GM21619 (cell line): ENCODE measurements around the gene CALML4.
"Not testable (repeated sequence)": the region's sequence is repeated elsewhere in the genome, so short reads cannot be mapped to it uniquely, and the experiment has no call there.

Experiments used
- ATAC-seq: cut with Tn5 transposase; IDR thresholded peaks from one replicate; pipeline ENCODE4 v1.9.1; 2021; ENCODE audit not compliant: unreplicated experiment

The CALML4 gene

GRCh38 chr15:68192804-68193486, 12.2 kb downstream of the CALML4 start:
- ATAC-seq, result no peak

DNA sequence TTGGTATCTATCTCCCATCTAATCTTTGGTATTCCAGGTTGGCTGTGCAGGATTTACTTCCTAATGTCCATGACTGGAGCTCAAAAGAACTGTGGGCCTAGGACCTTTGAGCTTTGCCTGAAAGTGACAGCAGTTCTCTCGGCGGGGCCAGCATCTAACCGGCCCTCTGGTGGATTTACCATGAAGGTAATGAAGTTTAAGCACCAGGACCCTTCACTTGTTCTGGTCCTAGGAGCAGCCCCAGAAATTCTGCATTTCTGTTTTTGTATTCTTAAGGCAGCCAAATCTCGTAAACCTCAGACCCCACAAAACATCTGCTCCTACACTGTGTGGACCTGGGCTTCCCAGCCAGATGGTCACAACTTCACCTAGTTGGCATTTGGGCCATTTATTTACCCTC, 13.0 kb downstream of the CALML4 start:
- no peak for ATAC-seq

- ATAC-seq, result no peak
These were observed 13.6 kb downstream of the CALML4 start for GRCh38 chr15:68191555-68191954.

- ATAC-seq, result no peak
These were observed 15.1 kb downstream of the CALML4 start for GRCh38 chr15:68190048-68190447.

DNA sequence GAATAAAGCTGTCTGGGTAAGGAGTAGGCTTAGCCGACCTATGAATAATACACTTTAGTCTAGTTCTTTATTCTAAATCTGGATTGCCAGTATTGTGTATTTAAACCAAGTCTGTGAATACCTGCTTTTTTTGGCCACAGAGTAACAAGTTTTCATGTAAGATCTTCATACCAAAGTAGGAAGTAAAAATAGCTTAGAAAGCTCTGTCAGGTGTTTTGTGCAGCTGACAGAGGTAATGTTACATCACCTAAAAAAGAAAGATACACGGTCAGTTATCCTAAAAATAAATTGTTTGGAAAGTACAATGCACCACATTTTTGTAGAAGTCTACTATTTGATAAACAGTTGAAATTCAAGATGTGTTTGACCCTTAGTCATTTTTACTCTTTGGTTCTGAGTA, 16.5 kb downstream of the CALML4 start:
- ATAC-seq, result no peak

DNA sequence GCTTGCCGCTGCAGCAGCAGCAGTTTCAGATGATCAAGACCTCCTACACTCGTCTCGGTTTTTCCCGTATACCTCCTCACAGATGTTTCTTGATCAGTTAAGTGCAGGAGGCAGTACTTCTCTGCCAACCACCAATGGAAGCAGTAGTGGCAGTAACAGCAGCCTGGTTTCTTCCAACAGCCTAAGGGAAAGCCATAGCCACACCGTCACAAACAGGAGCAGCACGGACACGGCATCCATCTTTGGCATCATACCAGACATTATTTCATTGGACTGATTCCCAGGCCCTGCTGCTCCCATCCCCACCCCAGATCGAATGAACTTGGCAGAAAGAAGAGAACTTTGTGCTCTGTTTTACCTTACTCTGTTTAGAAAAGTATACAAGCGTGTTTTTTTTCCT, 17.6 kb downstream of the CALML4 start:
- ATAC-seq, result no peak

DNA sequence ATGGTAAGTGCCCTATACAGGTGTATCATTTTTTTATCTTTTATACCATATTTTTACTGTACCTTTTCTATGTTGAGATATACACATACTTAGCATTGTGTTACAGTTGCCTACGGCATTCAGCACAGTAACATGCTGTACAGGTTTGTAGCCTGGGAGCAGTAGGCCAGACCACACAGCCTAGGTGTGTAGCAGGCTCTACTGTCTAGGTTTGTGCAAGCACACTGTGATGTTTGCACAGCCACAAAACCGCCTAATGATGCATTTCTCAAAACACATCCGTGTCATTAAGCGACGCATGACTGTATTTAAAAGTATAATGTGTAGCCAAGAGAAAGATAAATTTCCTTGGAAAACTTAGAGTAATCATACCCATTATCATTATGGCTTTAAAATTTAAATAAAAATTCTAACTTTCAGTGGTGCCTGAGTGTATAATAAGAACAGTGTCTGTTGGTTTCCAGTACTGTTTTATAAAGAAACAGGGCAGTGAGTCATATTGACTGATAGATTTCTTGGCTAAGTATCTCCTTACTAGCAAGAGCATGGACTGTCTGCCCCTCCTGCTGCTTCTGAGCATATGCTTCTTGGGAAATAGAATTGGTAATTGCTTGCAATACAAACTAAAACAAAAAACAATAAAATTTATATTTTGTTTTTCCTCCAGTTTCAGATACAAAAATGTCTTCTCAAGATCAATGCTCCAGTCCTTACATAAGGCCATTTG, 18.3 kb downstream of the CALML4 start:
- no peak for ATAC-seq

GRCh38 chr15:68184616-68185480, 20.3 kb downstream of the CALML4 start:
- ATAC-seq, result no peak

GRCh38 chr15:68183616-68184315, 21.4 kb downstream of the CALML4 start:
- no peak for ATAC-seq

- no peak for ATAC-seq
These were observed 27.4 kb downstream of the CALML4 start for GRCh38 chr15:68177742-68178141.

- ATAC-seq, result no peak
These were observed 28.5 kb downstream of the CALML4 start for GRCh38 chr15:68176601-68177000.

GRCh38 chr15:68175526-68175925, 29.6 kb downstream of the CALML4 start:
- ATAC-seq, result no peak

DNA sequence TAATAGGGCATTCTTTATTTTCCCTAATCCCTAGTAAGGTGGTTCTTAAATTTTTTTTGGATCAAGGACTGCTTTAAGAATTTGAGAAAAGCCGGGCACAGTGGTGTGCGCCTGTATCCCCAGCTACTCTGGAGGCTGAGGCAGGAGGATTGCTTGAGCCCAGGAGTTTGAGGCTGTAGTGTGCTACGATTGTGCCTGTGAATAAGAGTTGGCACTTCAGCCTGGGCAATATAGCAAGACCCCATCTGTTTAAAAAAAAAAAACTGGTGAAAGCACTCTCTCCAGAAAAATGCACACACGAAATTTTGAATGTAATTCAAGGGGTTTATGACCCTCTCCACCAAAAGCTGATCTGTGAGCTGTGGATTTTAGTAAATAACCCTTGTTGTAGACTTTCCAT, 32.0 kb downstream of the CALML4 start:
- no peak for ATAC-seq

GRCh38 chr15:68172037-68172436, 33.1 kb downstream of the CALML4 start:
- ATAC-seq, result not testable (repeated sequence)

DNA sequence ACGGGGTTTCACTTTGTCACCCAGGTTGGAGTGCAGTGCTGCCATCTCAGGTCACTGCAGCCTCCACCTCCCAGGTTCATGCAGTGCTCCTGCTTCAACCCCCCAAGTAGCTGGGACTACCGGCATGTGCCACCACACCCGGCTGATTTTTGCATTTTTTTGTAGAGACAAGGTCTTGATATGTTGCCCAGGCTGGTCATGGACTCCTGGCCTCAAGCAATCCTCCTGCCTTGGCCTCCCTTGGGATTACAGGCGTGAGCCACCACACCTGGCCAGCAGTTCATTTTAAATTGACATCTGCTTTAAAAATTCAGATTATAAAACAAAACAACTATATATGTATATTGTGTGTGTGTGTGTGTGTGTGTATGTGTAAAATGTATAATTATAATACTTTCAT, 38.3 kb downstream of the CALML4 start:
- no peak for ATAC-seq

GRCh38 chr15:68163191-68163590, 41.9 kb downstream of the CALML4 start:
- ATAC-seq, result no peak

DNA sequence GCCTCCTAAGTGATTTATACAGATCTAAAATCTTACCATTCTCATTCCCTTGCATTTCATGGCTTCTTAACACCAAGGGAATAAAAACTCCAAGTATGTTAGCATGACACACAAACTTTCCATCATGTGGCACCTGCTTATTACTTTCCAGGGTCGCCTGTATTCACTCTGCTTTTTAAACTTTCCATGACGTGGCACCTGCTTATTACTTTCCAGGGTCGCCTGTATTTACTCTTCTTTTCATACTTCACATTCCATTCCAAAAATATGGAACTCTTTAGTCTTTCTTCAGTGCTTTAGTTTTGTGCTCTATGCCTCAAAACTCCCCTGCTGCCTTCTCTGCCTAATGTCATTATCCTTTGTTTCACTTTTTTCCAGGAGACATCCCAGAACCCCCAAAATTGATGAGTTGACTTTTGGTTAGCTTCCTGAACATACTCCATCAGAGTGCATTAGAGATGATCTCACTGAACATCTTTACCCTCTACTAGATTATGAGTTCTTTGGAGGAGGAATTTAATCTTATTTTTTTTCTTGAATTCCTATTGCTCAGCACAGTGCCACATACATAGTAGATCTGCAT, 47.0 kb downstream of the CALML4 start:
- no peak for ATAC-seq

GRCh38 chr15:68157074-68157473, 48.1 kb downstream of the CALML4 start:
- ATAC-seq, result no peak

- no peak for ATAC-seq
These were observed 50.1 kb downstream of the CALML4 start for GRCh38 chr15:68154923-68155559.

- ATAC-seq, result no peak
These were observed 52.8 kb downstream of the CALML4 start for GRCh38 chr15:68152342-68152741.
